ENCODE data around the gene TMEM45B. TPM values are rescaled to one million over a fixed set of nuclear protein-coding genes. Genes with fewer than 3 reads are reported as not detected.

The TMEM45B gene
- polyA plus RNA-seq, 1 of the 3 experiments (the other 2 are of a cell fraction): not detected

GRCh38 chr11:129855086-129855485, 39.4 kb downstream of the TMEM45B start:
- no peaks in the 10 kb centered on the region for H3K79me2 ChIP-seq (ENCODE audit: insufficient read depth)
- no peaks in the 10 kb centered on the region for H3K9me3 ChIP-seq
- H4K20me1 ChIP-seq (ENCODE audit: insufficient read depth): no peaks in the 10 kb centered on the region
- no peak overlapping the region for H2AFZ ChIP-seq (ENCODE audit: low read depth)
- no peak overlapping the region for H3K9ac ChIP-seq
- H3K27ac ChIP-seq (ENCODE audit: low read depth in 2 of 2, low read length in 1 of 2): no peak overlapping the region
- no peaks in the 10 kb centered on the region for H3K36me3 ChIP-seq (replicated peaks in 1 of 2; ENCODE audit: control insufficient read depth in 1 of 2, insufficient read depth in 2 of 2, low read length in 1 of 2)
- no peaks in the 10 kb centered on the region for H3K9me2 ChIP-seq
- TF ChIP-seq TAF1 (IDR thresholded peaks at IDR 0.05; ENCODE audit: borderline replicate concordance, low read depth, low read length) (no peak), RFX5 (IDR thresholded peaks at IDR 0.05; ENCODE audit: low read length) (no peak), ELF1 (IDR thresholded peaks at IDR 0.05) (no peak), POLR2AphosphoS5 (IDR thresholded peaks at IDR 0.05; ENCODE audit: low read depth, low read length) (no peak), USF2 (IDR thresholded peaks at IDR 0.05; ENCODE audit: borderline replicate concordance, low read depth, low read length) (no peak), MXI1 (IDR thresholded peaks at IDR 0.05; ENCODE audit: low read depth, low read length) (no peak), MEF2A (IDR thresholded peaks at IDR 0.05; ENCODE audit: borderline replicate concordance, low read depth) (no peak), TEAD4 (IDR thresholded peaks at IDR 0.05; ENCODE audit: borderline replicate concordance, insufficient read depth) (no peak), USF1 (IDR thresholded peaks at IDR 0.05; ENCODE audit: borderline replicate concordance, low read depth) (no peak), SIN3A (IDR thresholded peaks at IDR 0.05; ENCODE audit: borderline replicate concordance, low read depth, low read length) (no peak), GABPA (IDR thresholded peaks at IDR 0.05; ENCODE audit: low read depth) (no peak), MAX (IDR thresholded peaks at IDR 0.05; ENCODE audit: low read depth) (no peak)
- 82% methylated on average over 9 of the region's 11 CpGs for WGBS (ENCODE audit: low lambda C conversion rate)
- no peak overlapping the region for H3K4me2 ChIP-seq
- peaks cover 34% of the 10 kb centered on the region for H3K27me3 ChIP-seq (ENCODE audit: insufficient read depth)
- ChIA-PET POLR2A (no interaction called here), CTCF (no interaction called here)
- H3K4me3 ChIP-seq (ENCODE audit: low read depth in 2 of 2, low read length in 1 of 2): no peak overlapping the region
- no peak for DNase-seq
- peaks cover 0 to 14% of the 10 kb centered on the region in 2 experiments; a peak in 1 of 4 replicates for H3K4me1 ChIP-seq (ENCODE audit: control insufficient read depth in 1 of 2, insufficient read depth in 2 of 2, low read depth in 1 of 2, low read length in 1 of 2)
- H3F3A ChIP-seq (replicated peaks; ENCODE audit: insufficient read depth): no peaks in the 10 kb centered on the region

GRCh38 chr11:129856036-129856435, 40.4 kb downstream of the TMEM45B start:
- H3K9me2 ChIP-seq: no peaks in the 10 kb centered on the region
- no peaks in the 10 kb centered on the region for H3K9me3 ChIP-seq
- no peak for TF ChIP-seq NRF1 (IDR thresholded peaks at IDR 0.05; ENCODE audit: low read depth, low read length)
- no peak for TF ChIP-seq IRF3 (IDR thresholded peaks at IDR 0.05; ENCODE audit: low read depth, low read length)
- TF ChIP-seq FOXM1 (IDR thresholded peaks at IDR 0.05; ENCODE audit: low read depth): no peak
- no peak for TF ChIP-seq EP300 (IDR thresholded peaks at IDR 0.05; ENCODE audit: borderline replicate concordance in 1 of 2, low read depth in 1 of 2, low read length in 1 of 2)
- TF ChIP-seq JUND (IDR thresholded peaks at IDR 0.05): no peak
- no peak for TF ChIP-seq USF1 (IDR thresholded peaks at IDR 0.05; ENCODE audit: borderline replicate concordance, low read depth)
- no peak for TF ChIP-seq PBX3 (IDR thresholded peaks at IDR 0.05)
- TF ChIP-seq YY1 (IDR thresholded peaks at IDR 0.05; ENCODE audit: low read depth): no peak
- TF ChIP-seq USF2 (IDR thresholded peaks at IDR 0.05; ENCODE audit: borderline replicate concordance, low read depth, low read length): no peak
- TF ChIP-seq SIN3A (IDR thresholded peaks at IDR 0.05; ENCODE audit: borderline replicate concordance, low read depth, low read length): no peak
- TF ChIP-seq MEF2A (IDR thresholded peaks at IDR 0.05; ENCODE audit: borderline replicate concordance, low read depth): no peak
- TF ChIP-seq MAX (IDR thresholded peaks at IDR 0.05; ENCODE audit: low read depth): no peak
- TF ChIP-seq EZH2phosphoT487 (IDR thresholded peaks at IDR 0.05; ENCODE audit: borderline replicate concordance, low read depth): no peak
- no peak for TF ChIP-seq RFX5 (IDR thresholded peaks at IDR 0.05; ENCODE audit: low read length)
- no peak for TF ChIP-seq FOSL2 (IDR thresholded peaks at IDR 0.05; ENCODE audit: borderline replicate concordance, low read depth)
- TF ChIP-seq RAD21 (IDR thresholded peaks at IDR 0.05; ENCODE audit: low read length): no peak
- 97% methylated on average over 8 of the region's 8 CpGs for WGBS (ENCODE audit: low lambda C conversion rate)
- no peak overlapping the region for H3K4me3 ChIP-seq (ENCODE audit: low read depth in 2 of 2, low read length in 1 of 2)
- H4K20me1 ChIP-seq (ENCODE audit: insufficient read depth): no peaks in the 10 kb centered on the region
- no peak overlapping the region for H3K4me2 ChIP-seq
- no peaks in the 10 kb centered on the region for H3K79me2 ChIP-seq (ENCODE audit: insufficient read depth)
- peaks cover 26% of the 10 kb centered on the region for H3K27me3 ChIP-seq (ENCODE audit: insufficient read depth)
- no peak overlapping the region for H3K9ac ChIP-seq
- H3K4me1 ChIP-seq (ENCODE audit: control insufficient read depth in 1 of 2, insufficient read depth in 2 of 2, low read depth in 1 of 2, low read length in 1 of 2): peaks cover 0 to 14% of the 10 kb centered on the region in 2 experiments; a peak in 1 of 4 replicates
- no peak for DNase-seq
- no peak overlapping the region for H2AFZ ChIP-seq (ENCODE audit: low read depth)
- peaks cover 0 to 4% of the 10 kb centered on the region in 2 experiments for H3K36me3 ChIP-seq (replicated peaks in 1 of 2; ENCODE audit: control insufficient read depth in 1 of 2, insufficient read depth in 2 of 2, low read length in 1 of 2)
- H3F3A ChIP-seq (replicated peaks; ENCODE audit: insufficient read depth): no peaks in the 10 kb centered on the region
- ChIA-PET POLR2A (no interaction called here), CTCF (no interaction called here)
- H3K27ac ChIP-seq (ENCODE audit: low read depth in 2 of 2, low read length in 1 of 2): no peak overlapping the region
